SHP77 (cell line): ENCODE results near the gene EPG5.

Experiments used
- DNase-seq, 2 experiments: peaks; one replicate each; lab custom pipeline; 2025; lab: John Stamatoyannopoulos, UW

The EPG5 gene

DNA sequence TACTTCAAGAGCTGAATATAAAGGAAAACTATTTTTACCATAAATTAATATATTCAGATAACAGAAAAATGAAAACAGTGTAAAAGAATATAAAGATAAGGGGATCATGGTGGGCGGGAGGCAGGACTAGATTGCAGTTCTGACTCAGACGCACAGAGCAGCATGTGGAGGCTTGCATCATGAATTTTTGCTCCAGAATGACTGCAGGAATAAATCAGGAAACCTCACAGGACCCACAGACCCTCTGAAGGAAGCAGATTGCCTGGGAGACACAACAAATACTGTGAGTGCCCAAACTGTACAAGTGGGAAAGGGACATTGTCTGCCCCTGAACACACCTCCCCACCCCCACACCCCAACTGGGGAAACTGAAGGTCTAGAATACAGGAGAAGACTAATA, 160.9 kb downstream of the EPG5 start:
- DNase-seq = no peak

DNA sequence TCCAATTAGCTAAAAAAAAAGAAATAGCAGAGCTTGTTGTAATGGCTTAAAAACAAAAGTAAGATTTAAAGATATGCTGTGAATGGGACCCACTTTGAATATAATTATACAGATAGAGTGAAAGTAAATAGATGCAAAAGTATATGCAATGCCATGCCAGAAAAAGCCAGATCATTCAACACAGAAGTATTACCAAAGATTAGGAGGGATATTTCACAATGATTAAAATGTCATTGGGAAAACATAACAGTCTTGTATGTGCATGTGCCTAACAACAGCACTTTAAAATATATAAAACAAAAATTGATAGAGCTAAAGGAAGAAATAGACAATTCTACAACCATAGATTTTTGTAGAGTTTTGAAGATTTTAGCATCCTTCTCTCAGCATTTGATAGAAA, 161.6 kb downstream of the EPG5 start:
- no peak for DNase-seq

DNA sequence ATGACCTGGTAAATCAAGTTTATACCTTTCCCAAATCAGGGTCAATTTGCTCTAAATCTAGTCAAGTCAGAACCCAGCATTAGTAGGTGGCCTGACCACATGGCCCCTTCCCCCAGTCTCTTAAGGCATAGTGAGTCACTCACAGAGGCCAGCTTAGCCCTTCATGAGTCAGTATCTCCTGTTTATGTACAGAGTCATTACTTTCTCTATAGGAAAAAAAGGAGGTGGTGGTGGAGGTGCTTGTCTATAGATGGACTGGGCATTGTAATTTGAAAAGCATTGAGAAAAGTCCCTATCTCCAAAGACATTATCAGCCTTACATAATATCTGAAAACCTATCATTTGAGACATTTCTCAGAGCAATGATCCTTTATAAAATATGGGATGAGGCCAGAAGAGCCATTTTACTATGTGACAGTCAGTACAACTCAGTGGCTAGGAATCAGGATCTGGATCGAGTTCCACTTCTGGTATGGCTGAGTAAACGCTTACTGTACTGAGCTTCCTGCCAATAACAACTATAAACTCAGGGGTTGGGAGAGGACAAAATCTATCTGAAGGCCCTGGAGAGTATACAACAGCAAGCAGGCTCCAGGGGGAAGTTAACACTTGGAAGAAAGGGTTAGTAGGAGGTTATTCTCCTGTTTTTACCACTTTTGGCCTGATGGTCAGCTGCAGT, 164.2 kb downstream of the EPG5 start:
- no peak for DNase-seq

DNA sequence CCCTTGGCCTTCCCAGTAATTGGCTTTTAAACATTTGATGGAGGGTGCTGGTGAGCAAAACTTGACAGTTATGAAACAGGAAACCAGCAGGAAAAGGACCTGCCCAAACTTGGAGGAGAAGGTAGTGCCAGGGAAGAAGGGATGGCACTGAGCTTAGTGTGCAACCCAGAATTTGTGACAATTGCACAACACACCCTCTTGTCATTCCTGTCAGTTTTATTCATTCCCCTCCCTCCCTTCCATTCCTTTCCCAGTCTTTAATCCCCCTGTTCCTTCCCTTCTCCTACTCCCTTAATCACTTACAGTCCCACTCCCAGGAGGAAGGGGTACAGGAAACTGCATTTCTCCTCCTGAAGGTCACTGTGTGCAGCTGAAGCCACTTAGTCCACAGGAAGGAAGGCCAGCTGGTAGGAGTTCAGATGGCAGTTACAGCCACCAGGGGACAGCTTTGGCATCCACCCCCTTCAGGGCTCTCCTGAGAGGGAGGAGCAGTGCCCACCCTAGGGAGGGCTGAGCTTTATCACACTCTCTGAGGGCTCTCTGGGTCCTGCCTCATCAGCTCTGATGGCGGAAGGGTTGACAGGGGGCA, 165.6 kb downstream of the EPG5 start:
- no peak for DNase-seq
